Raji (cell line): ENCODE measurements around the gene GYPC.

Experiments
- POLR2A ChIP-seq: IDR thresholded peaks from 2 replicates; pipeline ENCODE4 v1.6.1; 2011; ENCODE audit warnings: low read depth, low read length, control low read depth; ENCODE audit not compliant: insufficient read depth

The GYPC gene

DNA sequence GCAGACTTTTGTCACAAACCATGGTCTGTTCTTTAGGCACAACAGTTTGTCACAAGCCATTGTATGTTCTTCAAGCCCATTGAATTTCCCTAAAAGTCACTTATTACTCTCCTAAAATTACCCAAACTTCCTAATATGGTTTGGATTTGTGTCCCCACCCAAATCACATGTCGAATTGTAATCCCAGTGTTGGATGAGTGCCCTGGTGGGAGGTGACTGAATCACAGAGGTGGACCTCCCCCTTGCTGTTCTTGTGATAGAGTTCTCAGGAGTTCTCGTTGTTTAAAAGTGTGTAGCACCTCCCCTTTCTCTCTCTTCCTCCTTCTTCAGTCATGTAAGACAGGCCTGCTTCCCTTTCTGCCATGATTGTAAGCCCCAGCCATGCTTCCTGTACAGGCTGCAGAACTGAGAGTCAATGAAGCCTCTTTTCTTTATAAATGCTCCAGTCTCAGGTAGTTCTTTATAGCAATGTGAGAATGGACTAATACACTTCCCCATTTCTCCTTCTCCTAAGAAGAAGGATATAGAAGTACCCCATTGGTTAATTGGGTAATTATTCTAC, 11.2 kb upstream of the GYPC start:
- no peak for TF ChIP-seq POLR2A

DNA sequence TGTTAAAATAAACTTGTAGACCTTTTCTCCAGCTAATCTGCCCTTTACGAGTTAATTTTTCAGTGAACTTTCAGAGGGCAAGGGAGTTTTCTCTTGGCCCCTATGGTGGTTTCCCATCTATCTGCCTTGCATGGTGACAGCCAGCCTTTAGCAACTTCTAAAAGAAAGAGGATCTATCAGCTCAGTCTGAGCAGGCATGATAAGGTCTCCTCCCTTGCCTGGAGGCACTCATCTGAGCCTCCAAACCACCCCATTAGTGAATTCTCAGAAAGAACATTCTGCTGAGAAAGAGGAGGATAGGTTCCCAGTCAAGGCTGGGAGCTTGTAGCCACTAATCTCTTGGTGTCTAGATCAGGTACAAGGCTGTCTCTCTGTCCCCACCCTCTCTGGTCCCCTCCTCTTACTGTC, 10.7 kb upstream of the GYPC start:
- no peak for TF ChIP-seq POLR2A

DNA sequence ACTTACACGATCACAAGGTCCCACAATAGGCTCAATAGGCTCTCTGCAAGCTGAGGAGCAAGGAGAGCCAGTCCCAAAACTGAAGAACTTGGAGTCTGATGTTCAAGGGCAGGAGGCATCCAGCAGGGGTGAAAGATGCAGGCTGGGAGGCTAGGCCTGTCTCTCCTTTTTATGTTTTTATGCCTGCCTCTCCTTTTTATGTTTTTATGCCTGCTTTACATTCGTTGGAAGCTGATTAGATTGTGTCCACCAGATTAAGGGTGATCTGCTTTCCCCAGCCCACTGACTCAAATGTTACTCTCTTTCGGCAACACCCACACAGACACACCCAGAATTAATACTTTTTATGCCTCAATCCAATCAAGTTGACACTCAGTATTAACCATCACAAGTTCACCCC, 9.9 kb upstream of the GYPC start:
- no peak for TF ChIP-seq POLR2A

DNA sequence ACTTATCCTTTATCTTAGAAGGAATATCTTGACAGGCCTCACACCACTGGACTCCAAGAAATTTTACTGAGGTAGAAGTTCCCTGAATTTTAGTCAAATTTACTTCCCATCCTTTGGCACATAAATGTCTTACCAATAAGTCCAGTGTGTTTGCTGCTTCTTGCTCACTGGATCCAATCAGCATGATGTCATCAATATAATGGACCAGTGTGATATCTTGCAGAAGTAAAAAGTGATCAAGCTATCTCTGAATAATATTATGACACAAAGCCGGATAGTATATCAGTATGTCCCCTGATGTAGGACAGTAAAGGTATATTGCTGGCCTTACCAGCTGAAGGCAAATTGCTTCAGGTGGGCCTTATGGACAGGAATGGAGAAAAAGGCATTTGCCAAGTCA, 6.9 kb upstream of the GYPC start:
- no peak for TF ChIP-seq POLR2A

DNA sequence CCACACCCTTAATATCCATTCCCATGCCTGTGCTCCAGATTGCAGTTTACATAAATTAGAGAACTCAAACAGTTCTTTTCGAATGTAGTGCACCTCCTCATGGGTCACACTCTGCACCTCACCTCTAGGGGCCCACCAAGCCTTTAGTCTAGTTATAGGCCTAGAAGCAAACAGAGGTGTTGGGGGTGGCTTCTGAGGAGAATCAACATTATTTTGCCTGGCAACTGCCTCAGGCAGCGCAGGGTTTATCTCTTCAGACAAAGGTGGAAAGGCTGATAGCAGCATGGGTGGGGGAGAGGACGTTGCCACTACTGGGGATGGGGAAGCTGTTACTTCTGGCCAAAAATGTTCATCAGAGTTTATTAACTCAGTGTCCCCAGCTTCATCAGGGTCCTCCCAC, 5.0 kb upstream of the GYPC start:
- TF ChIP-seq POLR2A = no peak

DNA sequence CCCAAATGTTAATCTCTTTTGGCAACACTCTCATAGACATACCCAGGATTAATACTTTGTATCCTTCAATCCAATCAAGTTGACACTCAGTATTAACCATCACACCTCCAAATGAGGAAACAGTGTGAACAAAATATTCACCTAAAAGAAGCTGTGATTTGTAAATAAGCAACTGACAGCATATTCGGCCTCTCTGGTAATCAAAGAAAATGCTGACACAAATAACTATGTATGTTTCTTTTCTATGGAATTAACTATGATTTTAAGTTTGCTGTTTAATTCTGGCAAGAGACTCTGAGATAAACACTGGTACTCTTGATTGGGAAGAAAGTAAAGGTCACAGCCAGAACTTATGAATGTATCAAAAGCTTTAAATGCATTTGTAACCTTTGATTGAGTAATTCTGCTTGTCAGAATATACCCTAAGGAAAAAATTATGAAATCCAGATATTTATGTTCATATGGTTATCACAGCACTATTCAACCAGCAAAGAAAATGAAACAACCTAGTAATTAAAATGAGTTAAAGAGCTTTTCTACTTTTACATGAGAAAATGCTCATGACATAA, 3.6 kb upstream of the GYPC start:
- TF ChIP-seq POLR2A = no peak

DNA sequence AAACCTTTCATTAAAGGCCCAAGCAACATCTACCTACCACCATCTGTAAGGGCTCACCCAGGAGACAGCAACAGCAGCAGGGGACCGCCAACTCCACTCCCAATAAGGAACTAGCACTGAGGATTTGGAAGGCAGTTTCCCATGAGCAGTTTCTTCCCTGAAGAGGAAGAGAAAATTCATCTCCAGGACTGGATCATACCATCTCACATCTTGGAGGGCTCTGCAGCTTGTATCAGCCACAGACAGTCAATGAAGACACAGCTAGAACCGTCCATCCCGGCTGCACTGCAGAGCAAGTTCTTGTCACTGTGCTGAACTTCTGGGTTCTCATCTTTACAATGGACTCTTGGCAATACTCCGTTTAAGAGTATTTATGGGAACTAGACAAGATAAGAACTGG, 2.8 kb upstream of the GYPC start:
- no peak for TF ChIP-seq POLR2A

DNA sequence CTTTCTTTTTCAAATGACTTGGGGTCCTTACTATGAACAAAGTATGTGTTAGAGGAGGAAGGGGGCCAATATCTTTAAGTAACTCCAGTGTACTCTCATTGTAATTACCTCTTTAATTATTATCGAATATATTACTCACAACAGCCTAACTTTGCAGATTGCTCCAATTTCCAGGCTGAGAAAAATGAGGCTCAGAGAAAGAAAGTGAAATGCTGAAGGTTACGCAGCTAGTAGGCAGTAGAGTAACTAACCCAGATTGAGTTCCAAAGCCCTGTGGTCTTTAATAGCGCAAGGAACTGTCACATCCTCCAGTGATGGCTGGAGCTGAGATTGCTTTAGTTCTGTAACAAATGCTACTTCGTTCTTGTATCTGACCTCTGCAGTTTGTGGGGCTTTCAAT, 2.2 kb upstream of the GYPC start:
- TF ChIP-seq POLR2A = no peak

DNA sequence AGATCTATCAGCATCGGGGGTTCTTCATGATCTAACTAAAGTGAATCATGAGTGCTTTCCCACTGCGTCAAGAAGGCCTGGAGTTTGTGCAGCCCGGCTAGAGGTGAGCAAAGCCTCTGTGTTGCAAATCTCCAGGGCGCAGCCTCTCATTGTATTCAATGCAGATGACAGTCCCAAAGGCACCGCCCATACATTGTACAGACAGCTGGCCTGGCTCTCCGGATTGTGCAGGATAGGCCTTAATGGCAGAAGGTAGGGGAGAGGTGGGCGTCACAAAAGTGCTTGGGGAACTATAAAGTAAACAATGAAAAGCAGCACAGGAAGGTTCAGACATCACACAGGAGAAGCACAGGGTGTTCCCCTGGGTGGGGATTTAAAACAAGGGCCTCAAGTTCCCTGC, 907 bp upstream of the GYPC start:
- no peak for TF ChIP-seq POLR2A

DNA sequence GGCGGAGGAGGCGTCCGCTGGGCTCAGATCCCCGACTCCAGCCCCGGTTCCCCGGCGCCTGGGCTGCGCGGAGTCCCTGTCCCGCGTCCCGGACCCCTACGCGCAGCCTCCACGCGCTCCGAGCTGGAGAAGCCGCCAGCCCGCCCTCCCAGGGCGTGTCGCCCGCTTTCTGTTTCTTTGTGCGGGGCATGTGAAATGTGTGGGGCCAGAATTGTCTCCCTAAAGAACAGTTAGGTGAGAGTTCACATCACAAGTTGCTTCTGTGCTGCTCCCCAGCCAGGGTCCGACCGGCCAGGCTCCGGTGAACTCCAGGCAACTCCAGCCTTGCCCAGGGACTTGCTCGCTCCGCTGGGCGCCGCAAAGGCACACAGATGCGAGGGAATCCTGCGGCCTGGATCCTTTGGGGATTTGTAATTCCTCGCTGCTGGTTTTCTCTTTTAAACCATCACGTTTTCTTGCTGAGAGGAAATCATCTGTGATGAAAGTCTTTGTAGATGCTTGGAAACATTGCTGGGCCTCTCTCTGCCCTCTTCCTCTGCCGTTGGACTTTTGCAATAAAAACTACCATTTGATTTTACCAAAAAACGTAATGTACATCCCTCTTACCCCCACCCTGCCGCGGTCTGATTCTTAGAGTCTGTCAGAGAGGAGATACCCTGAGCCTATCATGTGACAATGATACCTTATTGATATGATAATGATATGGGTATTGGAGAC, 631 bp downstream of the GYPC start:
- no peak for TF ChIP-seq POLR2A

DNA sequence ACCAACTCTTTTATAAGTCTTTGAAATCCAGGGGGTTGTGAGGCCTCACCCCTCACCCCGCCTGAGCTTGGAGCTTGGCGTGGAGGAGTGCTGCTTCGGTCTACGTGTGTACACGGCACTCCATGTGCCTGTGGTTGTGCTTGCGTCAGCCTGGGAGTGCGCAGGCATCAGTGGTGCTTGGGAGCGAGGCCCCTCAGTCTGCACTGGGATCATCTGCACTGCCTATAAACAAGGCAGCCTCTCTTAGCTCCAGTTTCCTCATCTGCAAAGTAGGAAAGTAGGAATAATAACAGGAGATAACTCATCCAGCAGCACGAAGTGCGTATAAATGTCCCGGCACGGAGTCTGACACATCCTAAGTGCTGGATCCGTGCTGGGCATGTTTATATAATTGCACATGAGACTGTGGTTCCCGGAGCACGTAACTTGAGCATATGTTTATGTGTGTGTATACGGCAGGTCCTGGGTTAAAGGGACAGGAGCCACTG, 1.2 kb downstream of the GYPC start:
- TF ChIP-seq POLR2A = no peak

DNA sequence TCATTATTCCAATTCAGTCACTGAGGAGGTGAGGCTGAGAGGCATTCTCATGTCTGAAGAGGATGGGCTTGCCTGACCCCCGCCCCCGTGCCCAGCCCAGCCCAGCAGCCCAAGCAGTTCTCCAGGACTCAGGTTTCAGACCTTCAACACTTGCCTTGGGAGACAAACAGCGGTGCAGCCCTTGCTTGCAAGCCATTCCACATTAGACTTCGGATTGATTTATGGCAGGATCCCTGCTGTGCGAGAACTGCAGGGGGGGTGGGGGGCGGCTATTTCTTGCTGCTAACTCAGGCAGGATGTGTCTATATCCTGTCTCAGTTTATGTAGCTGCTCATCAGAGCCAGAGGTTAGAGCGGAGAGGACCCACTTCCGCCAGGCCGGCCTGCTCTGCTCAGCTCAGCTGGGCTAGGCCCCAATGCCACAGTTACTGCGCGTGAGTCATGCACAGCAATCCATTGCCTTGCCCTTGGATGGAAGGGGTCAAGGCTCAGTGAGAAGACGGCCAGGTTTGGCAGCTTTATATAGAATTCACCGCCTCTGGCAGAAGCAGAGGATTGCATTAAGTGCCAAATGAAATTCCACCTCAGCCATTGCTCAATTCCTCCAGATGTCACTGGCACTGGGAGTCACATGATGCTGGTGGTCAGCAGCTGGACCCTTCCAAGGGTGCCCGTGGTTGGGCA, 1.8 kb downstream of the GYPC start:
- no peak for TF ChIP-seq POLR2A

DNA sequence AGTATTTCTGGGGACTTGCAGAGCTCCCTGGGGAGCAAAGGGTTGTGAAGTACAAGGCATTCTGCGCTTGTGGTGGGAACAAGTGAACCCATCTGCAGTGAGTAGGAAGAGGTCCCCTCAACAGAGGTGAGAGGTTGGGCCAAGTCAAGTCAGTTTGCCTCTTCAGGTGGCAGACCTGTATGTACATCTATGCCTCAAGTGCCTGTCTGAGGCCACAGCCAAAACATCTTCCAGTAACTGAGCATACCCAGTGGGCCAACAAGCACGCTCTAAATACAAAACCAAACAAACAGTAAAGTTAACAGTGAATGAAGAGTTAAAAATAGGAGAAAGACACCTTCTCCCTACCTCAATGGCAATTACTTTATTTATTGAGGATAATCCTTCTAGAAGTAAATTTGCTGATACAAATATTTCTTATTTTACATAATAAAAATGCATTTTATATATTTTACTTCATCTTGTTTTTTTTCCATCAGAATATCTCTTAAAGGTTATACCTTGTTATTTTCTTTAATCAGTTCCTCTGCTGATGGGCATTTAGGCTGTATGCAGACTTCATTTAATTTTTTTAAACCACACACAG, 2.5 kb downstream of the GYPC start:
- TF ChIP-seq POLR2A = no peak

DNA sequence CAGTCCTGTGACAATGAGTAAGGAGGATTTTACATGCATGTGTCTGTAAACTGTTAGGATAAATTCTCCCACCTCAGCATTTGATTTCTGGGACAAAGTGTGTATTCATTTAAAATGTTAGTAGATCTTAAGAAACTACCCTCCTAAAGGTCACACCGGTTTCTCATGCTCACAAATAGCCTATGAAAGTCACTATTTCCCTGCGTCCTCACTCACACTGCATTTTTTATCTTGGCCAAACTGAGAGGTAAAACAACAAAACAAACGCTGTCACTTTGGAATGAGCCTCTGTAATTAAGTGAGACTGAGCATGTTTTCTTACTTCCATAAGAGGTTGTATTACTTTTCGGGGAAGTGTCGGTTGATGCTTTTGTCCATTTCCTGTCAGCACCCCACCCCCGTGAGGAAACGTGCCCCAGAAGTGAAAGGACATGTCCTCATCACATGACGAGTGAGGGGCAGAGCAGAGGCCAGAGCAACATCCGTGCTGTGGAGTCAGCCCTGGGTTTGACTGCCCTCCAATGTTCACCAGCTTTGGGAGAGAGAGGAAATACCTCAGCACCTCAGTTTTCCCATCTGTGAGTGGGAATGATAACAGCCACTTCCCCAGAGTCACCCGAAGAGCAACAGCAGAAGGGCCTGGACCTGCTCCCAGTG, 3.1 kb downstream of the GYPC start:
- no peak for TF ChIP-seq POLR2A
